LHCN-M2 (cell line): ENCODE results near the gene EYA2. TPM values are rescaled to one million over a fixed set of nuclear protein-coding genes. Genes with fewer than 3 reads are reported as not detected.

Source experiments
- DNase-seq: peaks from one replicate; pipeline ENCODE4 v3.0.0-alpha.2; 2012; ENCODE audit warnings: low read depth
- total RNA-seq: library from RNA; depleted of rRNA; stranded (reverse); fragments of >200 nt; gene quantifications from 2 replicates; pipeline ENCODE4 v1.2.3, GENCODE V29; 2014

The EYA2 gene
- total RNA-seq, 1 experiment from 2014 or later, result 0.11 TPM

- no peak for DNase-seq
Measured at GRCh38 chr20:46977909-46978588, 83.4 kb downstream of the EYA2 start.

- DNase-seq, result no peak
Measured at GRCh38 chr20:46978951-46979491, 84.4 kb downstream of the EYA2 start.

- DNase-seq, result no peak
Measured at GRCh38 chr20:46979603-46980241, 85.1 kb downstream of the EYA2 start.

- no peak for DNase-seq
Measured at GRCh38 chr20:46981184-46981583, 86.5 kb downstream of the EYA2 start.

GRCh38 chr20:46983466-46983865, 88.8 kb downstream of the EYA2 start:
- no peak for DNase-seq

GRCh38 chr20:46984405-46984804, 89.8 kb downstream of the EYA2 start:
- no peak for DNase-seq

GRCh38 chr20:46985250-46985649, 90.6 kb downstream of the EYA2 start:
- no peak for DNase-seq

GRCh38 chr20:46985671-46986070, 91.0 kb downstream of the EYA2 start:
- no peak for DNase-seq

- DNase-seq, result no peak
Measured at GRCh38 chr20:46987001-46987400, 92.4 kb downstream of the EYA2 start.

- no peak for DNase-seq
Measured at GRCh38 chr20:46990017-46990595, 95.5 kb downstream of the EYA2 start.

GRCh38 chr20:46990596-46991104, 96.0 kb downstream of the EYA2 start:
- no peak for DNase-seq

- no peak for DNase-seq
Measured at GRCh38 chr20:46991168-46991567, 96.5 kb downstream of the EYA2 start.

GRCh38 chr20:46991880-46992639, 97.4 kb downstream of the EYA2 start:
- no peak for DNase-seq

GRCh38 chr20:46992640-46993035, 98.0 kb downstream of the EYA2 start:
- DNase-seq, result no peak

GRCh38 chr20:46993465-46994095, 98.9 kb downstream of the EYA2 start:
- no peak for DNase-seq

- no peak for DNase-seq
Measured at GRCh38 chr20:46994341-46994740, 99.7 kb downstream of the EYA2 start.

GRCh38 chr20:46995561-46996142, 101.0 kb downstream of the EYA2 start:
- DNase-seq, result no peak

- no peak for DNase-seq
Measured at GRCh38 chr20:46997187-46997586, 102.5 kb downstream of the EYA2 start.

- no peak for DNase-seq
Measured at GRCh38 chr20:46998477-46999240, 104.0 kb downstream of the EYA2 start.

GRCh38 chr20:46999801-47000465, 105.3 kb downstream of the EYA2 start:
- no peak for DNase-seq
